ENCODE results near the gene TMEM121B. TPM values are rescaled to one million over a fixed set of nuclear protein-coding genes. Genes with fewer than 3 reads are reported as not detected.
"Not testable (repeated sequence)": the region's sequence is repeated elsewhere in the genome, so short reads cannot be mapped to it uniquely, and the experiment has no call there.

Gene TMEM121B
- total and polyA plus RNA-seq, 5 donors from 2014 or later: 0.03 to 0.10 TPM; not detected in 3

GRCh38 chr22:17158176-17158567, 37.0 kb upstream of the TMEM121B start:
- no peaks in the 10 kb centered on the region for H3K36me3 ChIP-seq (ENCODE audit: control insufficient read depth, insufficient read depth, low read length)
- H3K4me1 ChIP-seq (ENCODE audit: control insufficient read depth, insufficient read depth, low read length, poor library complexity, severe bottlenecking): peaks cover 28% of the 10 kb centered on the region
- H3K36me3 Mint-ChIP-seq: no peaks in the 10 kb centered on the region
- H3K27me3 Mint-ChIP-seq: no peaks in the 10 kb centered on the region
- no peaks in the 10 kb centered on the region for H3K9me3 ChIP-seq (ENCODE audit: control insufficient read depth in 2 of 2, low read length in 2 of 2)
- DNase-seq: no peak
- H3K9me3 Mint-ChIP-seq: no peaks in the 10 kb centered on the region
- H3K4me3 Mint-ChIP-seq: peak overlapping the region; percentile 81 to 93 (median 90)
- peak overlapping the region in 2 of 3 donors; percentile 65 to 83 for H3K27ac Mint-ChIP-seq
- ATAC-seq (ENCODE audit: low read depth in 2 of 2): no peak
- H3K27me3 ChIP-seq (ENCODE audit: control insufficient read depth, insufficient read depth, low read length): no peaks in the 10 kb centered on the region
- H3K4me1 Mint-ChIP-seq: peaks cover 0 to 47% (median 19%) of the 10 kb centered on the region in 4 donors
- peak overlapping the region; percentile 73 for H3K27ac ChIP-seq (ENCODE audit: insufficient read depth, low read length, poor library complexity, severe bottlenecking)
- H3K4me3 ChIP-seq (ENCODE audit: low read depth, low read length): peak overlapping the region; percentile 77

DNA sequence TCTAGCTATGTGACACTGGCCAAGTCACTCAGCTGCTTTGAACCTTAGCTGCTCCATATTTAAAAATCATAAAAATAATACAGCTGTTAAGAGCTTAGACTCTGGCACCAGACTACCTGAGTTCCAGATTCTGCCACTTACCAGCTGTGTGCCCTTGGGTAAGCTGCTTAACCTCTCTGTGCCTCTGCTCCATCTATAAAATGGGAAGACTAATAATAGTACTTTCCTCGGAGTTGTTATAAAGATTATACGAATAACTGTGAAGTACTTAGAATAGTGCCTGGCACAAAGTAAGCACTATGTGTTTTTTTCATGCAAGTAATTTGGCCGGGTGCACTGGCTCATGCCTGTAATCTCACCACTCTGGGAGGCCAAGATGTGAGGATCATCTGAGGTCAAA, 36.6 kb upstream of the TMEM121B start:
- H3K27ac ChIP-seq (ENCODE audit: insufficient read depth, low read length, poor library complexity, severe bottlenecking): no peak overlapping the region
- no peak for DNase-seq
- no peak for ATAC-seq (ENCODE audit: low read depth in 2 of 2)
- H3K4me3 Mint-ChIP-seq: peak overlapping the region; percentile 81 to 93 (median 90)
- no peaks in the 10 kb centered on the region for H3K27me3 ChIP-seq (ENCODE audit: control insufficient read depth, insufficient read depth, low read length)
- H3K9me3 Mint-ChIP-seq: no peaks in the 10 kb centered on the region
- H3K27ac Mint-ChIP-seq: peak overlapping the region in 2 of 3 donors; percentile 65 to 83
- H3K4me1 ChIP-seq (ENCODE audit: control insufficient read depth, insufficient read depth, low read length, poor library complexity, severe bottlenecking): peaks cover 28% of the 10 kb centered on the region
- no peaks in the 10 kb centered on the region for H3K36me3 Mint-ChIP-seq
- H3K27me3 Mint-ChIP-seq: no peaks in the 10 kb centered on the region
- H3K4me3 ChIP-seq (ENCODE audit: low read depth, low read length): no peak overlapping the region
- H3K9me3 ChIP-seq (ENCODE audit: control insufficient read depth in 2 of 2, low read length in 2 of 2): no peaks in the 10 kb centered on the region
- peaks cover 0 to 48% (median 21%) of the 10 kb centered on the region in 4 donors for H3K4me1 Mint-ChIP-seq
- no peaks in the 10 kb centered on the region for H3K36me3 ChIP-seq (ENCODE audit: control insufficient read depth, insufficient read depth, low read length)

DNA sequence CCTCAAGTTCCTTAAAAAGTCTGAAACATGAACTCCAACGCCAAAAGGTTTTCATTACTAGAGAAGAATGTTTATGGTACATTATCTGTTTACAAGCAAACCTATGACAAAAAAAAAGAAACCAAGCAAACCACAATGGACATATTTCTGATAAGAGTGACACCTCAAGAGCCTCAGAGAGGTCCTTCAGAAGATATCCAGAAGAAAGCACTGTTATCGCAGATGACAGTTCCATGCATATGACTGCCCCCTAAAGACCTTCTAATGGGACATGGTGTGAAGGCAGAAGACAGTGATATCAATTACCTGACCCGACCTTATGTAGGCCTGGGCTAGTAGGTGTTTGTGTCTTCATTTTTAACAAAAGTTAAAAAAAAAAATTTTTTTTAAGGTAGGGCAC, 34.8 kb upstream of the TMEM121B start:
- H3K4me1 Mint-ChIP-seq: peaks cover 0 to 56% (median 27%) of the 10 kb centered on the region in 4 donors
- Histone ChIP-seq H3K4me3 (ENCODE audit: low read depth, low read length) (peak overlapping the region; percentile 26), H3K27me3 (ENCODE audit: control insufficient read depth, insufficient read depth, low read length) (no peaks in the 10 kb centered on the region), H3K27ac (ENCODE audit: insufficient read depth, low read length, poor library complexity, severe bottlenecking) (no peak overlapping the region), H3K4me1 (ENCODE audit: control insufficient read depth, insufficient read depth, low read length, poor library complexity, severe bottlenecking) (peaks cover 28% of the 10 kb centered on the region), H3K9me3 (ENCODE audit: control insufficient read depth in 2 of 2, low read length in 2 of 2) (no peaks in the 10 kb centered on the region), H3K36me3 (ENCODE audit: control insufficient read depth, insufficient read depth, low read length) (no peaks in the 10 kb centered on the region)
- H3K9me3 Mint-ChIP-seq: no peaks in the 10 kb centered on the region
- no peaks in the 10 kb centered on the region for H3K27me3 Mint-ChIP-seq
- peak overlapping the region; percentile 9 to 80 (median 48) for H3K4me3 Mint-ChIP-seq
- peaks cover 3% of the 10 kb centered on the region for H3K36me3 Mint-ChIP-seq
- no peak for DNase-seq
- peak overlapping the region in 1 of 3 donors; percentile 55 for H3K27ac Mint-ChIP-seq
- ATAC-seq (ENCODE audit: low read depth in 2 of 2): no peak

- Histone ChIP-seq H3K27ac (ENCODE audit: insufficient read depth, low read length, poor library complexity, severe bottlenecking) (no peak overlapping the region), H3K36me3 (ENCODE audit: control insufficient read depth, insufficient read depth, low read length) (peaks cover 9% of the 10 kb centered on the region), H3K9me3 (ENCODE audit: control insufficient read depth in 2 of 2, low read length in 2 of 2) (no peaks in the 10 kb centered on the region), H3K4me1 (ENCODE audit: control insufficient read depth, insufficient read depth, low read length, poor library complexity, severe bottlenecking) (peaks cover 12% of the 10 kb centered on the region), H3K4me3 (ENCODE audit: low read depth, low read length) (no peak overlapping the region), H3K27me3 (ENCODE audit: control insufficient read depth, insufficient read depth, low read length) (no peaks in the 10 kb centered on the region)
- no peak for DNase-seq
- H3K9me3 Mint-ChIP-seq: no peaks in the 10 kb centered on the region
- no peaks in the 10 kb centered on the region for H3K27me3 Mint-ChIP-seq
- peaks cover 3% of the 10 kb centered on the region for H3K36me3 Mint-ChIP-seq
- peak overlapping the region in 1 of 3 donors; percentile 85 for H3K27ac Mint-ChIP-seq
- no peak for ATAC-seq (ENCODE audit: low read depth in 2 of 2)
- H3K4me3 Mint-ChIP-seq: no peak overlapping the region
- H3K4me1 Mint-ChIP-seq: peaks cover 0 to 49% (median 20%) of the 10 kb centered on the region in 4 donors
Observed at GRCh38 chr22:17152971-17153370, 31.8 kb upstream of the TMEM121B start.

DNA sequence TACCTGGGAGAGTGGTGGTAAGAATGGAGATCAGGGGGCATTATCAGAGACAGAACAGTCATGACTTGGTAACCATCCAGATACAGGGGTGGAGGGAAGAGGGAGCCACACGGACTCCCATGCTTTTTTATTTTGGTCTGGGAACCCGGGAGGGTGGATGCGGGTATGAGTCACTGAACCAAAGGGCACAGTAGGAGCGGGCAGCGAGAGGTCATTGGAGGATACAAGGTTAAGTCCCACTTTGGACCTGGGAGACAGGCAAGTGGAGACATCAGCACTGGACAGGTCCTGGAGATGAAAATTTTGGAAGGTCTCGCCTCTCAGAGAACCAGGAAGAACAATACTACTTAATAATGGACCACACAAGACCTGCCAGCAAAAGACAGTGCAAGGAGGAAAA, 31.2 kb upstream of the TMEM121B start:
- Mint-ChIP-seq H3K4me3 (peak overlapping the region in 1 of 4 donors; percentile 43), H3K36me3 (peaks cover 3% of the 10 kb centered on the region), H3K4me1 (peaks cover 0 to 43% (median 16%) of the 10 kb centered on the region in 4 donors), H3K9me3 (no peaks in the 10 kb centered on the region), H3K27ac (peak overlapping the region in 1 of 3 donors; percentile 9), H3K27me3 (no peaks in the 10 kb centered on the region)
- DNase-seq: no peak
- ATAC-seq (ENCODE audit: low read depth in 2 of 2): no peak
- Histone ChIP-seq H3K27me3 (ENCODE audit: control insufficient read depth, insufficient read depth, low read length) (no peaks in the 10 kb centered on the region), H3K27ac (ENCODE audit: insufficient read depth, low read length, poor library complexity, severe bottlenecking) (no peak overlapping the region), H3K4me3 (ENCODE audit: low read depth, low read length) (no peak overlapping the region), H3K9me3 (ENCODE audit: control insufficient read depth in 2 of 2, low read length in 2 of 2) (no peaks in the 10 kb centered on the region), H3K36me3 (ENCODE audit: control insufficient read depth, insufficient read depth, low read length) (peaks cover 9% of the 10 kb centered on the region), H3K4me1 (ENCODE audit: control insufficient read depth, insufficient read depth, low read length, poor library complexity, severe bottlenecking) (peaks cover 6% of the 10 kb centered on the region)

- no peak overlapping the region for H3K27ac Mint-ChIP-seq
- no peaks in the 10 kb centered on the region for H3K9me3 Mint-ChIP-seq
- no peak overlapping the region for H3K4me3 Mint-ChIP-seq
Observed at GRCh38 chr22:17149076-17149815, 28.1 kb upstream of the TMEM121B start.

GRCh38 chr22:17147458-17147857, 26.3 kb upstream of the TMEM121B start:
- not testable (repeated sequence) for H3K27me3 ChIP-seq (ENCODE audit: control insufficient read depth, insufficient read depth, low read length); DNase-seq; H3K27ac ChIP-seq (ENCODE audit: insufficient read depth, low read length, poor library complexity, severe bottlenecking); H3K27me3 Mint-ChIP-seq; H3K9me3 Mint-ChIP-seq; ATAC-seq (ENCODE audit: low read depth in 2 of 2); H3K9me3 ChIP-seq (ENCODE audit: control insufficient read depth in 2 of 2, low read length in 2 of 2); H3K4me3 Mint-ChIP-seq; H3K4me3 ChIP-seq (ENCODE audit: low read depth, low read length); H3K4me1 ChIP-seq (ENCODE audit: control insufficient read depth, insufficient read depth, low read length, poor library complexity, severe bottlenecking)
- peaks cover 0 to 11% (median 5%) of the 10 kb centered on the region in 4 donors for H3K4me1 Mint-ChIP-seq
- peak overlapping the region in 1 of 3 donors; percentile 52 for H3K27ac Mint-ChIP-seq
- peaks cover 25% of the 10 kb centered on the region for H3K36me3 ChIP-seq (ENCODE audit: control insufficient read depth, insufficient read depth, low read length)
- peaks cover 14% of the 10 kb centered on the region for H3K36me3 Mint-ChIP-seq

More at GRCh38 chr22:17149076-17149815, 28.1 kb upstream of the TMEM121B start:
- no peak overlapping the region for H3K4me3 ChIP-seq (ENCODE audit: low read depth, low read length)
- Mint-ChIP-seq H3K27me3 (no peaks in the 10 kb centered on the region), H3K36me3 (peaks cover 3% of the 10 kb centered on the region), H3K4me1 (peaks cover 0 to 19% (median 9%) of the 10 kb centered on the region in 4 donors)
- H3K27ac ChIP-seq (ENCODE audit: insufficient read depth, low read length, poor library complexity, severe bottlenecking): no peak overlapping the region
- ATAC-seq (ENCODE audit: low read depth in 2 of 2): no peak
- no peaks in the 10 kb centered on the region for H3K27me3 ChIP-seq (ENCODE audit: control insufficient read depth, insufficient read depth, low read length)
- H3K4me1 ChIP-seq (ENCODE audit: control insufficient read depth, insufficient read depth, low read length, poor library complexity, severe bottlenecking): no peaks in the 10 kb centered on the region
- peaks cover 13% of the 10 kb centered on the region for H3K36me3 ChIP-seq (ENCODE audit: control insufficient read depth, insufficient read depth, low read length)
- no peak for DNase-seq
- no peaks in the 10 kb centered on the region for H3K9me3 ChIP-seq (ENCODE audit: control insufficient read depth in 2 of 2, low read length in 2 of 2)

Data from CD4-positive, CD25-positive, alpha-beta regulatory T cell (primary cell).